Embryonic facial prominence (tissue), 1 donor: ENCODE data around the gene MANEAL.
"Not testable (repeated sequence)": the region's sequence is repeated elsewhere in the genome, so short reads cannot be mapped to it uniquely, and the experiment has no call there.

ENCODE experiments used
- DNase-seq: peaks from one replicate; pipeline ENCODE4 v3.0.0-alpha.2; 2016; ENCODE audit errors: extremely low spot score

The MANEAL gene

GRCh38 chr1:37793773-37794371, at the start of gene MANEAL:
Gene MANEAL (plus strand): TSS chr1:37793847. CDS start chr1:37794183, 336 bp downstream.
- no peak for DNase-seq

GRCh38 chr1:37746806-37747205, 46.8 kb upstream of the MANEAL start:
- no peak for DNase-seq

- no peak for DNase-seq
Observed at GRCh38 chr1:37748565-37748964, 45.1 kb upstream of the MANEAL start.

GRCh38 chr1:37752213-37752582, 41.4 kb upstream of the MANEAL start:
- no peak for DNase-seq

- no peak for DNase-seq
Observed at GRCh38 chr1:37752583-37753471, 40.8 kb upstream of the MANEAL start.

- no peak for DNase-seq
Observed at GRCh38 chr1:37753473-37754321, 40.0 kb upstream of the MANEAL start.

- no peak for DNase-seq
Observed at GRCh38 chr1:37755290-37755689, 38.4 kb upstream of the MANEAL start.

- DNase-seq = no peak
Observed at GRCh38 chr1:37755951-37756560, 37.6 kb upstream of the MANEAL start.

- DNase-seq = no peak
Observed at GRCh38 chr1:37759451-37759850, 34.2 kb upstream of the MANEAL start.

GRCh38 chr1:37761416-37762095, 32.1 kb upstream of the MANEAL start:
- no peak for DNase-seq

GRCh38 chr1:37762516-37762915, 31.1 kb upstream of the MANEAL start:
- no peak for DNase-seq

GRCh38 chr1:37763791-37764413, 29.7 kb upstream of the MANEAL start:
- DNase-seq = no peak

GRCh38 chr1:37764414-37764825, 29.2 kb upstream of the MANEAL start:
- DNase-seq = peak; percentile 61

- DNase-seq = no peak
Observed at GRCh38 chr1:37764888-37765441, 28.7 kb upstream of the MANEAL start, which contains the start of gene EPHA10. Gene EPHA10 (minus strand): TSS chr1:37765120. CDS start chr1:37765066, 54 bp downstream.

GRCh38 chr1:37765916-37766664, 27.6 kb upstream of the MANEAL start:
- no peak for DNase-seq

GRCh38 chr1:37767488-37767887, 26.2 kb upstream of the MANEAL start:
- DNase-seq = no peak

GRCh38 chr1:37771440-37771839, 22.2 kb upstream of the MANEAL start:
- not testable (repeated sequence) for DNase-seq

- DNase-seq = no peak
Observed at GRCh38 chr1:37776946-37777516, 16.6 kb upstream of the MANEAL start.

GRCh38 chr1:37778654-37779053, 15.0 kb upstream of the MANEAL start:
- no peak for DNase-seq
